NCI-H2171 (cell line): ENCODE results near the gene FOXK2.

Experiments used
- DNase-seq: peaks from one replicate; lab custom pipeline; 2025; lab: John Stamatoyannopoulos, UW

The FOXK2 gene

DNA sequence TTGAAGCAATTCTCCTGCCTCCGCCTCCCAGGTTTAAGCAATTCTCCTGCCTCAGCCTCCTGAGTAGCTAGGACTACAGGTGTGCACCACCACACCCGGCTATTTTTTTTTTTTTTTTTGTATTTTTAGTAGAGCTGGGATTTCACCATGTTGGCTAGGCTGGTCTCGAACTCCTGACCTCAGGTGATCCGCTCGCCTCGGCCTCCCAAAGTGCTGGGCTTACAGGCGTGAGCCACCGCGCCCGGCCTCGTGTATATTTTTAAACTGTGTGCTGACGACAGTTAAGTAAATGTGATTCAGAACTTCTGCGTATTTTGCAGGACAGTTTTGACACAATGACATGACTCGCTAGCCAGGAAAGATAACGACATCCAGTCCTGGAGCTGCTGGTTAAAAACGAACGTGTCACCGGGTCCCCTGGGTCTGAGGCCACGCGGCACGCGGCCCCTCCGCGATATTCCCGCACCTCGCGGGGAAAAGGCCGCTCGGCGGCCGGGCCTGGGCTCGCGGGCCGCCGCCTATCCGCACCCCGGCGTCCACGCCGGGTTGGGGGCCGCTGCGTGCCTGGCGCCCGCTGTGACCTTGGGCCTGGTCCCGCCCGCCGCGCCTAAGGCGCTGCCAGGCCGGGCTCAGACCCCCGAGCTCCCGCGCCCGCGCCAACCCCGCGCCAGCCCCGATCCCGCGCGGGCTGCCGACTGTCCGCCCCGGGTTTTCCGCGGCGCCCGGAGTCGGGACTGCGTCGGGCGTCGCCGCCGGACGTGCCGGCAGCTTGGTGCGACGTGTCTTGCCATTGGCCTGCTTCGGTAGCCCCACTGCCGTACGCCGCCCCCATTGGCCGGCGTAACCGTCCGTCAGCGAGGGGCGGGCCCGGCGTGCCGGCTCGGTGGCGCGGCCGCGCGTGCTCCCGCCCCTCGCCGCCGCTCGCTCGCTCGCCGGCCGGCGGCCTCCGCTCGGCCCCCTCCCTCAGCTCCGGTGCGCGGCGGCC, at the start of gene FOXK2:
Gene FOXK2, plus strand, starts transcription at position 907 of the 985 bp plus-strand sequence. CDS start 157 bp downstream, outside the sequence.
- DNase-seq: peak; percentile 88

- no peak for DNase-seq
These were observed 49.5 kb upstream of the FOXK2 start for GRCh38 chr17:82470065-82470464.

GRCh38 chr17:82474223-82475010, 45.1 kb upstream of the FOXK2 start:
- peak; percentile 78 for DNase-seq

GRCh38 chr17:82475458-82475857, 44.1 kb upstream of the FOXK2 start:
- no peak for DNase-seq

DNA sequence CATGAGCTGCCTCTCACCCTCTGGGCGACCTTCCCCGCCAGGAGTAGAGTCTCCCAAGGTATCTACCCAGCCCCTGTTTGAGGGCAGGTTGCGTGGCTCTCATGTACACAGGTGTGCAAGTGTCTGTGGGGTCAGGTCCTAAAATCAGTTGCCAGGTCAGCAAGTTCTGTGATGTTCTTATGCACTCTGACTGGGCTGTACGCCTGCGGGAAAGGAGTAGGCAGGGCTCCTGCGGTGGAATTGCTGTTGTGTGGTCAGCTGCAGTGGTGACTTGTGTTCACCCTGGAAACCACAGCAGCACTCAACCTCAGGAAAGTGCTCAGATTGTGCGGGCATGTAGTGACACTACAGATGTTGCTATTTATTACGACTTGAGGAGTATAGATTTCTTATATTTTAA, 41.6 kb upstream of the FOXK2 start:
- DNase-seq: no peak

GRCh38 chr17:82479602-82480001, 39.9 kb upstream of the FOXK2 start:
- no peak for DNase-seq

- no peak for DNase-seq
These were observed 39.2 kb upstream of the FOXK2 start for GRCh38 chr17:82480318-82480717.

DNA sequence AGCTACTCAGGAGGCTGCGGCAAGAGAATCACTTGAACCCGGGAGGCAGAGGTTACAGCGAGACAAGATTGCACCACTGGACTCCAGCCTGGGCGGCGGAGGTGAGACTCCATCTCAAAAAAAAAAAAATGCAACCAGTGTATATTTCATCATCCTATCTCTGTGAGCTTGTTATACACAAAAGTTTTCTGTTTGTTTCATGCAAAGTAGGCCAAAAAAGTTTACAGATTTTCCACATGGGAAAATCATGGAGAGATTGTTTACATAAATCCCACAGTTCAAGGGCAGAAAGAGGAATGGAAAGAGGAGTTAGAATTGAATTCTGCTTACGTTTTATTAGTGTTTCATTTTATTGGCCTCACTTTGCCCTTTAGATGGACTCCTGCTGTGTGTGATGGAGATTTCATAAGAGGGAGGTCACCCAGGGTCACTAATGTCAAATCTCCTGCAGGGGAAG, 36.3 kb upstream of the FOXK2 start:
- no peak for DNase-seq

DNA sequence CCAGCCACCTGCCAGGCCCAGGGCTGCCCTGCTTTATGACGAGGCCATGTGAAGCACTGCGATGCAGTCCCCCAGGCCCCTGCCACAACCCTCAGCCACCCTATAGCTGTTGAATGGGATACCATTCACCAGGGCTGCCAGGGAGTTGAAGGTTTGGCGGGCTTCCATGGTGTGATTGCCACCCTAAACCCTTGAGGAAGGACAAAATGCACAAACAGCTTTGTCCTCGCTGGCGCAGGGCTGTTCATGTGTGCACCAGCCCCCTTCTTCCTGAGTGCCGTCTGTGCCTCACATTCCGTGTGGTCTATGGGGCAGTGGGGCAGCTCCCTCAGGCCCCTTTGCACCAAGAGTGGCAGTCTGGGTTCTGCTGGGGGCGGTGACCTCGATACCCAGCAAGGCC, 35.7 kb upstream of the FOXK2 start:
- DNase-seq: no peak

GRCh38 chr17:82486231-82487094, 33.1 kb upstream of the FOXK2 start:
- no peak for DNase-seq

DNA sequence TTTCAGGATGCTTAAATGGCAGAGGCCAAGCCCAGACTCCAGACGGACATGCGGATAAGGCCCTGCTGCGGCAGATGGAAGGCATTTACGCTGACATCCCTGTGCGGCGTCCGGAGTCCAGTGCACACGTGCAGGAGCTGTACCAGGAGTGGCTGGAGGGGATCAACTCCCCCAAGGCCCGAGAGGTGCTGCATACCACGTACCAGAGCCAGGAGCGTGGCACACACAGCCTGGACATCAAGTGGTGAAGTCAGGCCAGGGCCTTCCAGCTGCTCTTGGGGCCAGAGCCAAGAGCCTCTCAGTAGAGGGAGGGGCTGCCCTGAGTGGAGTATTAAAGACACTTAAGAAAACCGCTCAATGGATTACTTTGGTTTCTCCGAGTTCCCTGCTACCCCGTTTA, 31.6 kb upstream of the FOXK2 start:
- no peak for DNase-seq

DNA sequence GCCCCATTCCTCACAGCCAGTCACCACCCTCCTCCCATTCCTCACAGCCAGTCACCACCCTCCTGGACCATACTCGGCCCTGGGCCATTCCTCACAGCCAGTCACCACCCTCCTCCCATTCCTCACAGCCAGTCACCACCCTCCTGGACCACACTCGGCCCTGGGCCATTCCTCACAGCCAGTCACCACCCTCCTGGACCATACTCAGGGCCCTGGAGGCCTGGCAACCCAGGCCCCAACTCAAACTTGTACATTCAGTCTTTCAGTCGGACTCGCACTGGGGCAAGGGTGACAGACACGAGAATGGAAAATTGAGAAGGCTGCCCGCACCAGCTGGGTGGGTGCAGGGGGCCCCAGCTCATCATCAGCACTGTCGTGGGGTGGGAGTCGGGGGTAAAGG, 30.4 kb upstream of the FOXK2 start:
- DNase-seq: no peak

DNA sequence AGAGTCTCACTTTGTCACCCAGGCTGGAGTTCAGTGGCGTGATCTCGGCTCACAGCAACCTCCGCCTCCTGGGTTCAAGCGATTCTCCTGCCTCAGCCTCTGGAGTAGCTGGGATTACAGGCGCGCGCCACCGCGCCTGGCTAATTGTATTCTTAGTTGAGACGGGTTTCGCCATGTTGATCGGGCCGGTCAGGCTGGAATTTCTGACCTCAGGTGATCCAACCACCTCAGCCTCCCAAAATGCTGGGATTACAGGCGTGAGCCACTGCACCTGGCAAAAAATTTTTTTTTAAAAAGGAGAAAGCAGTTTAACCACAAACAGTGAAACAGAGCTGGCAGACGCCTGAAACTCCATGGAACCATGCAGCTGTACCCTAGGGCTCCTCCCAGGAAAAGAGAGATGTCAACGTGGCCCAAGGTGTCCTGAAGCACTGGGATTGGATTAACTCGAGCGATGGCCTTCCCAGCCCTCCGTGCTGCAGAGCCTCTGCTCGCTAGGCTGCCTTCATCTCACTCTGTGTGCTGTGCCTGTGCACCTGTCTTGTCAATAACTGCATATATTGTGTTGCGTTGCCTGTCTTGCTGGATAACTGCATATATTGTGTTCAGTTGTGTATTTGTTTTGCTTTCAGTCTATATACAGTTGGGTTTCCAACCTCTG, 29.6 kb upstream of the FOXK2 start:
- no peak for DNase-seq

- DNase-seq: peak; percentile 23
These were observed 28.9 kb upstream of the FOXK2 start for GRCh38 chr17:82490512-82491195.

DNA sequence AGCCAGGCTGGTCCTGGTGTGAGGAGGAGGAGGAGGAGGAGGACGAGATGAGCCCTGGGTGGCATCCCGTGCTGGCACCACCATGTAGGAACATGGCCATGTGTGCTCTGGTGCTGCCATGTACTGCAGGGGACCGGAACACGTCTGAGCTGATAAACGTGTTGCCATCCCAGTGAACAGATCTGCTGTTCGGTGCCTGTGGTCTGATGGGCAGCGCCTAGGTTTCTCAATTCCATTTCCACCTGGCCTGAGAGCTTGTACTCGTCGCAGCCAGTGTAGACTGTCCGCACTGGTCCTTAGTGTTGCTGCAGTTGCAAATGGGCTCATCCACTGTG, 28.4 kb upstream of the FOXK2 start:
- no peak for DNase-seq

DNA sequence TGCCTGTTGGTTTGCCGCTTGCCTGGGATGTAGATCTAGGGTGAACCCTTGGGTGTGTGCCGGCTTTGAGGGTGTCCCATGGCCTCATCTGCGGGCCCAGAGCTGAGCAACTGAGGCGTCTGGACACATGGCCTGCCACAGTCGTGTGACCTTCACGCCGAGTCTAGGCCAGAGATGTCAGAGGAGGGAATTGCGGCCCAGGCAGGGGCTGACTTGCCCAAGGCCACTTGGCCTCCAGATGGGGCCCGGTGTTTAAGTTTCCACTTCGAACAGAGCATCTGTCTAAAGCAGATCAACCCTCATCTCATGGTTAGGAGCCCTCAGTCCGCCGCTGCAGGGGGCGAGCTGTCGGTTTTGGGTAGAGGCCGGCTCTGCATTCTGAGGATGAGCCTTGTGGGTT, 28.0 kb upstream of the FOXK2 start:
- no peak for DNase-seq

- DNase-seq: no peak
These were observed 26.8 kb upstream of the FOXK2 start for GRCh38 chr17:82492643-82493225.

DNA sequence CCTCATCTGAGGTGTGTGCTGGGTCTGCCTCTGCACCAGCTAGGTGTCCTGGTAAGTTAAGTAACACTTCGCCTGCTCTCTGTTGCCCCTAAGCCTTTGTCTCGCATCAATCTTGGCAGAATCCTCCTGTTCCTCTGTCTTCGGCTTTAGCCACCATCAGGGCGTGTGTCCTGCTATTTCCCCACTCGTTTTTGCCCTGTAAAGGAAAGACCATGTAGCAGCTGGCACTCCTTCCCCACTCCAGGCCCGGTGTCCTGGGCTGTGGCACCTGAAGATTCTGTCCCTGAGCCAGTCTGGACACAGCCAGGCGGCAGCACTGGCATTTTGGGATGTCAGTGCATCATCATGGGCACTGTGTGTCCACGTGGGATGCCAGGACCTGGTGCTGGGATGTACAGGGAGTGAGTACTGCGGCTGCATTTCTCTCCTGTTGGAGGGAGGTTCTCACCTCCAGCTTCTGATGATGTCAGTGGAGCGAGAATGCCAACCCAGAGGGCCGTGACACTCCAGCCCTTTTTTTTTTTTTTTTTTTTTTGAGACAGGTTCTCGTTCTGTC, 26.2 kb upstream of the FOXK2 start:
- DNase-seq: no peak

DNA sequence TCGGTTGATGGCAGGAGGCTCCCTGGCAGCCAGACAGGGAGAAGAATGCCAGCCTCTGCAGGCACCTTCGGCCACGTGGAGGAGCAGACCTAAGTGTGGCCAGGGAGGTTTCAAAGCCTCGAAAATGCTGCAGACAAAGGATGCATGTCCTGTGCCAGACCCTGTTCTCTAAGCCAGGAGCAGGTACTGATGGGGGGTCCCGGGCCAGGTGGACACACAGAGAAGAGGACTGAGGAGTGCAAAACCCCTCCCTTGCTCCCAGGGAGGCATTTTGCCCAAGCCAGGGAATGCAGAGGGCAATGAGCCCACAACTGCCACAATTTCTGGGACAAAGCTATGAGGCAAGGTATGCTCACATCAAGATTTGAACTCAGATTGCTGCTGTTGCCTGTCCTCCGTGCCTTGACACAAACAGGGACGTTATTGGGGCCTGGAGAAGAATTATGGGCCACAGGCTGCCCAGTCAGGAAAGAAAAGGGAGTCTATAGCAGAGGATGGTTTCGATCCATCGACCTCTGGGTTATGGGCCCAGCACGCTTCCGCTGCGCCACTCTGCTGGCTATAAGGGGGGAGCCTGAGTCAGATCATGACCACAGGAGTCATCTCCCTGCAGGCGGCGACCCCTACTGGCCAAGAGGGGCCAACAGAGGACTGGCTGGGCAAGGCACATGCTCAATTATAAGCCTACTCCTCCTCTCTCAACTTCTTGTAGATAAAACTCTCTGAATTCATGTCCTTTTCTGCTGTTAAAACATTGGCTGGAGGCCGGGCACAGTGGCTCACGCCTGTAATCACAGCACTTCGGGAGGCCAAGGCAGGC, 25.1 kb upstream of the FOXK2 start:
- DNase-seq: peak; percentile 50
